Spleen (tissue), 11 donors: ENCODE measurements around the gene CCDC192. TPM values are rescaled to one million over a fixed set of nuclear protein-coding genes. Genes with fewer than 3 reads are reported as not detected.
A peak's percentile ranks its signal among the peaks of the same experiment; 100 is the strongest.

Experiments used
- DNase-seq: peaks from one replicate; pipeline ENCODE4 v3.0.0-alpha.2; 2020
- H3K27ac ChIP-seq, 8 donors: fragments of 200-600 bp; sonication (generic) in 7 of 8; 1 replicate in 4 of 8; 2 replicates in 4 of 8; pipeline versions ENCODE4 v1.5.0 to v1.8.0; 2016 to 2021; ENCODE audit warnings: inconsistent platforms in 4 of 8, mild to moderate bottlenecking in 4 of 8, moderate library complexity in 1 of 8
- H3K27me3 ChIP-seq, 7 donors: fragments of 200-600 bp; sonication (generic) in 6 of 7; replicated peaks in 1 of 7; 1 replicate in 4 of 7; 2 replicates in 3 of 7; pipeline versions ENCODE4 v1.5.0 to v1.8.0; 2016 to 2021; ENCODE audit warnings: inconsistent platforms in 3 of 7, mild to moderate bottlenecking in 1 of 7
- H3K36me3 ChIP-seq, 6 donors: fragments of 200-600 bp; sonication (generic) in 5 of 6; 1 replicate in 4 of 6; 2 replicates in 2 of 6; pipeline versions ENCODE4 v1.5.0 to v1.8.0; 2016 to 2021; ENCODE audit warnings: inconsistent platforms in 2 of 6
- H3K4me1 ChIP-seq, 6 donors: fragments of 200-600 bp; sonication (generic) in 5 of 6; 1 replicate in 3 of 6; 2 replicates in 3 of 6; pipeline versions ENCODE4 v1.5.0 to v1.8.0; 2016 to 2021; ENCODE audit warnings: inconsistent platforms in 3 of 6
- H3K4me3 ChIP-seq, 8 donors: fragments of 200-600 bp; sonication (generic) in 7 of 8; 1 replicate in 4 of 8; 2 replicates in 4 of 8; pipeline versions ENCODE4 v1.5.0 to v1.8.0; 2016 to 2021; ENCODE audit warnings: inconsistent platforms in 4 of 8, mild to moderate bottlenecking in 4 of 8, moderate library complexity in 2 of 8
- H3K9me3 ChIP-seq, 8 donors: fragments of 200-600 bp; sonication (generic) in 7 of 8; 1 replicate in 4 of 8; 2 replicates in 4 of 8; pipeline versions ENCODE4 v1.5.0 to v1.8.0; 2016 to 2021; ENCODE audit warnings: inconsistent platforms in 4 of 8
- CTCF ChIP-seq, 11 experiments: fragments of 200-600 bp in 7 of 11; fragments of 450-650 bp in 4 of 11; sonication (generic) in 4 of 11; IDR thresholded peaks in 8 of 11; conservative IDR thresholded peaks in 3 of 11; 1 replicate in 7 of 11; 2 replicates in 4 of 11; pipeline versions ENCODE4 v1.4.0 to v1.8.0; 2016 to 2021; ENCODE audit warnings: antibody characterized with exemption in 11 of 11, inconsistent platforms in 4 of 11, mild to moderate bottlenecking in 1 of 11
- POLR2A ChIP-seq, 3 donors: fragments of 450-650 bp; IDR thresholded peaks; one replicate each; pipeline ENCODE4 v1.5.1; 2017; ENCODE audit warnings: antibody characterized with exemption in 3 of 3, mild to moderate bottlenecking in 1 of 3
- POLR2AphosphoS5 ChIP-seq, 3 donors: sonication (generic); formaldehyde crosslinking; IDR thresholded peaks; one replicate each; pipeline ENCODE4 v1.5.1; 2017; ENCODE audit warnings: antibody characterized with exemption in 3 of 3
- WGBS, 5 donors: extraction: QIAGEN DNeasy Blood & Tissue Kit in 3 of 5; methylation state at CpG; one replicate each; pipeline versions ENCODE4 v1.1.5 to v1.1.7; 2013 to 2018; 5-methylcytosine and 5-hydroxymethylcytosine counted together
- intact Hi-C: fragments of 100-400 bp; cut with DNase I; formaldehyde crosslinking; loops from one replicate; pipeline ENCODE4 v1.15.0; 2023; ENCODE audit warnings: low total_unique reads
- polyA plus RNA-seq, 3 donors: library from polyadenylated mRNA; stranded (reverse); fragments of 200-250 nt; gene quantifications; one replicate each; pipeline ENCODE4 v1.2.1, GENCODE V29; 2013
- total RNA-seq, 7 donors: library from RNA; depleted of rRNA in 3 of 7; stranded (reverse); fragments of >200 nt in 3 of 7; fragmentation: NEBNext Ultra II Directional in 4 of 7; extraction: Animal tissue kit (Norgen Biotek cat#: 25700) in 4 of 7; gene quantifications; one replicate each; pipeline versions ENCODE4 v1.1.0 to v1.2.1, GENCODE V29; 2016 to 2021
- donor health status: healthy with polysubstance abuse.
- donor health status: DM: no; HTN: no; CAD: no; lungs with moderate emphysema.
- donor health status: DM: no; HTN: no; CAD: no.
- donor health status: Bipolar disorder and iron deficiency.
- donor health status: healthy.
- donor health status: DM: no; HTN: no; CAD: no.
- donor health status: DM: yes; HTN: yes; CAD: no.

The CCDC192 gene
- total and polyA plus RNA-seq, 10 donors, result not detected

GRCh38 chr5:127969651-127970050, 266.5 kb downstream of the CCDC192 start:
- DNase-seq, result no peak
- Histone ChIP-seq H3K4me3 (no peak overlapping the region), H3K9me3 (peaks cover 0 to 6% (median 0%) of the 10 kb centered on the region in 8 donors), H3K4me1 (no peaks in the 10 kb centered on the region), H3K27me3 (no peaks in the 10 kb centered on the region), H3K27ac (no peak overlapping the region), H3K36me3 (peaks cover 0 to 16% (median 0%) of the 10 kb centered on the region in 6 donors)
- intact Hi-C loops, result no loop called here
- no peak for TF ChIP-seq POLR2A (IDR thresholded peaks at IDR 0.05)
- TF ChIP-seq CTCF (IDR thresholded peaks at IDR 0.05 in 8 of 11, conservative IDR thresholded peaks at IDR 0.05 in 3 of 11), result no peak
- no peak for TF ChIP-seq POLR2AphosphoS5 (IDR thresholded peaks at IDR 0.05)

GRCh38 chr5:127970081-127970480, 266.9 kb downstream of the CCDC192 start:
- H3K27ac ChIP-seq, result no peak overlapping the region
- H3K4me3 ChIP-seq, result no peak overlapping the region
- intact Hi-C loops, result no loop called here
- DNase-seq, result no peak
- WGBS, 5 donors, result 95 to 98% (median 97%) methylated on average over 1 of the region's 1 CpG
- peaks cover 0 to 16% (median 0%) of the 10 kb centered on the region in 6 donors for H3K36me3 ChIP-seq
- no peak for TF ChIP-seq POLR2A (IDR thresholded peaks at IDR 0.05)
- TF ChIP-seq POLR2AphosphoS5 (IDR thresholded peaks at IDR 0.05), result no peak
- no peak for TF ChIP-seq CTCF (IDR thresholded peaks at IDR 0.05 in 8 of 11, conservative IDR thresholded peaks at IDR 0.05 in 3 of 11)
- no peaks in the 10 kb centered on the region for H3K27me3 ChIP-seq
- H3K4me1 ChIP-seq, result no peaks in the 10 kb centered on the region
- peaks cover 0 to 6% (median 0%) of the 10 kb centered on the region in 8 donors for H3K9me3 ChIP-seq

GRCh38 chr5:127970854-127971425, 267.7 kb downstream of the CCDC192 start:
- no peak for TF ChIP-seq POLR2A (IDR thresholded peaks at IDR 0.05)
- TF ChIP-seq POLR2AphosphoS5 (IDR thresholded peaks at IDR 0.05), result no peak
- no peak for TF ChIP-seq CTCF (IDR thresholded peaks at IDR 0.05 in 8 of 11, conservative IDR thresholded peaks at IDR 0.05 in 3 of 11)
- H3K27me3 ChIP-seq, result no peaks in the 10 kb centered on the region
- peaks cover 0 to 12% (median 0%) of the 10 kb centered on the region in 6 donors for H3K36me3 ChIP-seq
- intact Hi-C loops, result no loop called here
- 88 to 96% (median 88%) methylated on average over 2 of the region's 2 CpGs for WGBS, 5 donors
- peaks cover 0 to 6% (median 0%) of the 10 kb centered on the region in 8 donors for H3K9me3 ChIP-seq
- H3K4me1 ChIP-seq, result no peaks in the 10 kb centered on the region
- no peak for DNase-seq
- no peak overlapping the region for H3K4me3 ChIP-seq
- H3K27ac ChIP-seq, result no peak overlapping the region

GRCh38 chr5:127975961-127976360, 272.8 kb downstream of the CCDC192 start:
- Histone ChIP-seq H3K27me3 (no peaks in the 10 kb centered on the region), H3K4me3 (no peak overlapping the region), H3K27ac (peak overlapping the region in 1 of 8 donors; percentile 14), H3K36me3 (no peaks in the 10 kb centered on the region), H3K9me3 (no peaks in the 10 kb centered on the region), H3K4me1 (no peaks in the 10 kb centered on the region)
- 95 to 97% (median 95%) methylated on average over 2 of the region's 2 CpGs for WGBS, 5 donors
- TF ChIP-seq CTCF (IDR thresholded peaks at IDR 0.05 in 8 of 11, conservative IDR thresholded peaks at IDR 0.05 in 3 of 11) (no peak), POLR2AphosphoS5 (IDR thresholded peaks at IDR 0.05) (no peak), POLR2A (IDR thresholded peaks at IDR 0.05) (no peak)
- intact Hi-C loops, result no loop called here
- DNase-seq, result no peak
